NB4 (cell line): ENCODE measurements around the gene ROBO1.

Experiments used
- CTCF ChIP-seq: IDR thresholded peaks from one replicate; pipeline ENCODE4 v1.5.1; 2012; ENCODE audit warnings: low read depth, low read length
- POLR2A ChIP-seq: IDR thresholded peaks from 2 replicates; pipeline ENCODE4 v1.6.1; 2011; ENCODE audit warnings: mild to moderate bottlenecking; ENCODE audit not compliant: insufficient read length; ENCODE audit errors: extremely low read depth

- no peak for TF ChIP-seq CTCF
- TF ChIP-seq POLR2A = no peak
These were observed 114.5 kb downstream of the ROBO1 start for GRCh38 chr3:79653266-79653830.
